Upper lobe of left lung (tissue), 6 donors: ENCODE data around the gene CFAP100. TPM values are rescaled to one million over a fixed set of nuclear protein-coding genes. Genes with fewer than 3 reads are reported as not detected.

Experiments used
- ATAC-seq, 2 donors: fragments of 200-7000 bp; cut with Tn5 transposase; one replicate each; pipeline ENCODE4 v1.9.1; 2022; ENCODE audit warnings: mild to moderate bottlenecking in 2 of 2, moderate library complexity in 2 of 2; ENCODE audit not compliant: low FRiP score in 2 of 2
- DNase-seq, 2 donors: peaks; one replicate each; pipeline ENCODE4 v3.0.0-alpha.2; 2019 to 2020
- H3K27ac ChIP-seq, 4 donors: fragments of 200-600 bp; sonication (generic); one replicate each; pipeline ENCODE4 v1.5.1; 2016 to 2019
- H3K27me3 ChIP-seq, 4 donors: fragments of 200-600 bp; sonication (generic); one replicate each; pipeline ENCODE4 v1.5.1; 2017 to 2019
- H3K36me3 ChIP-seq, 4 donors: fragments of 200-600 bp; sonication (generic); one replicate each; pipeline ENCODE4 v1.5.1; 2016 to 2019
- H3K4me1 ChIP-seq, 4 donors: fragments of 200-600 bp; sonication (generic); one replicate each; pipeline ENCODE4 v1.5.1; 2018 to 2019
- H3K4me3 ChIP-seq, 4 donors: fragments of 200-600 bp; sonication (generic); one replicate each; pipeline ENCODE4 v1.5.1; 2017 to 2019; ENCODE audit warnings: mild to moderate bottlenecking in 2 of 4, moderate library complexity in 1 of 4
- H3K9me3 ChIP-seq, 4 donors: fragments of 200-600 bp; sonication (generic); one replicate each; pipeline ENCODE4 v1.5.1; 2018 to 2019
- CTCF ChIP-seq, 6 experiments: fragments of 450-650 bp in 4 of 6; fragments of 200-600 bp in 2 of 6; sonication (generic) in 2 of 6; IDR thresholded peaks; one replicate each; pipeline ENCODE4 v1.5.1; 2016 to 2019; ENCODE audit warnings: antibody characterized with exemption in 6 of 6
- EP300 ChIP-seq, 4 donors: sonication (generic); formaldehyde crosslinking; IDR thresholded peaks; one replicate each; pipeline ENCODE4 v1.5.1; 2017; ENCODE audit warnings: antibody characterized with exemption in 4 of 4, control low read depth in 2 of 4
- POLR2A ChIP-seq, 4 donors: fragments of 450-650 bp; IDR thresholded peaks; one replicate each; pipeline ENCODE4 v1.5.1; 2016 to 2017; ENCODE audit warnings: antibody characterized with exemption in 4 of 4, mild to moderate bottlenecking in 2 of 4
- POLR2AphosphoS5 ChIP-seq, 2 donors: sonication (generic); formaldehyde crosslinking; IDR thresholded peaks; one replicate each; pipeline ENCODE4 v1.5.1; 2017; ENCODE audit warnings: antibody characterized with exemption in 2 of 2
- WGBS, 2 donors: methylation state at CpG; one replicate each; pipeline ENCODE4 v1.1.5; 2017 to 2018; 5-methylcytosine and 5-hydroxymethylcytosine counted together
- total RNA-seq, 6 donors: library from RNA; depleted of rRNA in 4 of 6; stranded (reverse); fragments of >200 nt in 4 of 6; gene quantifications; one replicate each; pipeline versions ENCODE4 v1.1.0 to v1.2.1, GENCODE V29; 2016 to 2021
- donor health status: DM: no; HTN: no; CAD: no; lungs with moderate emphysema.
- donor health status: DM: no; HTN: yes; CAD: no; lungs with severe emphysema.

The CFAP100 gene
- total RNA-seq, 6 donors from 2014 or later: 0.09 to 57.9 (median 21.6) TPM

- no peak for TF ChIP-seq CTCF (IDR thresholded peaks at IDR 0.05)
- no peak for TF ChIP-seq POLR2A (IDR thresholded peaks at IDR 0.05)
- TF ChIP-seq POLR2AphosphoS5 (IDR thresholded peaks at IDR 0.05): no peak
- TF ChIP-seq EP300 (IDR thresholded peaks at IDR 0.05): no peak
- Histone ChIP-seq H3K4me3 (no peak overlapping the region), H3K4me1 (peaks cover 0 to 18% (median 12%) of the 10 kb centered on the region in 4 donors), H3K27me3 (no peaks in the 10 kb centered on the region), H3K27ac (no peak overlapping the region), H3K9me3 (no peaks in the 10 kb centered on the region), H3K36me3 (peaks cover 44 to 99% (median 88%) of the 10 kb centered on the region in 4 donors)
- WGBS, 2 donors: 95 to 96% methylated on average over 10 to 17 of the region's 17 CpGs
- ATAC-seq: no peak
- DNase-seq: no peak
Observed at GRCh38 chr3:126461450-126462070, 66.9 kb downstream of the CFAP100 start.

- TF ChIP-seq POLR2A (IDR thresholded peaks at IDR 0.05): no peak
- no peak for TF ChIP-seq CTCF (IDR thresholded peaks at IDR 0.05)
- Histone ChIP-seq H3K27ac (no peak overlapping the region), H3K36me3 (peaks cover 56 to 99% (median 90%) of the 10 kb centered on the region in 4 donors), H3K27me3 (no peaks in the 10 kb centered on the region), H3K4me3 (no peak overlapping the region), H3K4me1 (peaks cover 3 to 38% (median 22%) of the 10 kb centered on the region in 4 donors), H3K9me3 (no peaks in the 10 kb centered on the region)
- WGBS, 2 donors: 93 to 97% methylated on average over 2 of the region's 2 CpGs
- no peak for DNase-seq
- no peak for ATAC-seq
Observed at GRCh38 chr3:126463521-126463920, 68.8 kb downstream of the CFAP100 start.

- H3K27ac ChIP-seq: no peak overlapping the region
- no peaks in the 10 kb centered on the region for H3K9me3 ChIP-seq
- no peaks in the 10 kb centered on the region for H3K27me3 ChIP-seq
- DNase-seq (no peak), ATAC-seq (no peak)
- WGBS, 2 donors: 89 to 94% methylated on average over 4 of the region's 4 CpGs
- H3K4me1 ChIP-seq: peaks cover 6 to 42% (median 28%) of the 10 kb centered on the region in 4 donors
- H3K36me3 ChIP-seq: peaks cover 56 to 99% (median 91%) of the 10 kb centered on the region in 4 donors
- TF ChIP-seq POLR2A (IDR thresholded peaks at IDR 0.05) (no peak), EP300 (IDR thresholded peaks at IDR 0.05) (no peak), POLR2AphosphoS5 (IDR thresholded peaks at IDR 0.05) (no peak), CTCF (IDR thresholded peaks at IDR 0.05) (no peak)
- no peak overlapping the region for H3K4me3 ChIP-seq
Observed at GRCh38 chr3:126464093-126464492, 69.4 kb downstream of the CFAP100 start.

GRCh38 chr3:126464494-126464893, 69.8 kb downstream of the CFAP100 start:
- H3K27me3 ChIP-seq: no peaks in the 10 kb centered on the region
- peak overlapping the region in 1 of 4 donors; percentile 17 for H3K27ac ChIP-seq
- H3K36me3 ChIP-seq: peaks cover 56 to 99% (median 91%) of the 10 kb centered on the region in 4 donors
- TF ChIP-seq CTCF (IDR thresholded peaks at IDR 0.05) (no peak), POLR2AphosphoS5 (IDR thresholded peaks at IDR 0.05) (no peak), EP300 (IDR thresholded peaks at IDR 0.05) (no peak), POLR2A (IDR thresholded peaks at IDR 0.05) (no peak)
- H3K4me3 ChIP-seq: no peak overlapping the region
- ATAC-seq: no peak
- DNase-seq: no peak
- WGBS, 2 donors: 71% methylated on average over 4 of the region's 4 CpGs
- H3K4me1 ChIP-seq: peaks cover 10 to 46% (median 31%) of the 10 kb centered on the region in 4 donors
- H3K9me3 ChIP-seq: no peaks in the 10 kb centered on the region

GRCh38 chr3:126464997-126465396, 70.3 kb downstream of the CFAP100 start:
- Histone ChIP-seq H3K9me3 (no peaks in the 10 kb centered on the region), H3K4me3 (no peak overlapping the region), H3K27ac (peak overlapping the region in 2 of 4 donors; percentile 17 to 61), H3K4me1 (peaks cover 14 to 46% (median 36%) of the 10 kb centered on the region in 4 donors), H3K36me3 (peaks cover 59 to 99% (median 91%) of the 10 kb centered on the region in 4 donors), H3K27me3 (no peaks in the 10 kb centered on the region)
- TF ChIP-seq EP300 (IDR thresholded peaks at IDR 0.05) (no peak), POLR2A (IDR thresholded peaks at IDR 0.05) (no peak), CTCF (IDR thresholded peaks at IDR 0.05) (no peak), POLR2AphosphoS5 (IDR thresholded peaks at IDR 0.05) (no peak)
- no peak for DNase-seq
- WGBS, 2 donors: 95% methylated on average over 11 of the region's 11 CpGs; no CpG with 5 or more reads in 1 of the 2 donors
- no peak for ATAC-seq
